ENCODE results near the gene USP47. TPM values are rescaled to one million over a fixed set of nuclear protein-coding genes. Genes with fewer than 3 reads are reported as not detected.

USP47 gene
- total and polyA plus RNA-seq, 9 of the 15 experiments (the other 6 are each of a cell fraction or from before 2014, with no cell fraction given), result 13.1 to 63.6 (median 34.7) TPM

DNA sequence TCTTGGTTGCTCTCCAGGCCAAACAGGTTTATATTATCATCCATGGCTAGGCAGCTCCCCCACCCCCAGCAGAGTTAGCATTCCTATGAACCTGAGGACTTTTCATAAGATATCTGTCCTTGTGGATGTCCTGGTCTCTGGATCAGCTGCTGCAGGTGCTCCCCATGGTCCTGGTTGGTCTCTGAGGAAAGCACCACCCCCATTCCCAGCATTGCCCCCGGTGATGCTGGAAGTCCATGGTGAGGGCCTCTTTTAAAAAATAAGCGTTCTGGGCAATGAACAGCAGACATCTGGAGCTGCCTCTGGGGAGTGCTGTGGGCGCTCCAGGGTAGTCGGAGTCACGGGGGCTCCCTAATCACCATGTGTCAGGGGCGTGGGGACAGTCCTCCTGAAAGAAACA lies 140.1 kb downstream of the USP47 start (continued):
- TF ChIP-seq RAD21 (CRISPR knock-in tag; conservative IDR thresholded peaks at IDR 0.05 in 1 of 2, IDR thresholded peaks at IDR 0.05 in 1 of 2), result no peak

DNA sequence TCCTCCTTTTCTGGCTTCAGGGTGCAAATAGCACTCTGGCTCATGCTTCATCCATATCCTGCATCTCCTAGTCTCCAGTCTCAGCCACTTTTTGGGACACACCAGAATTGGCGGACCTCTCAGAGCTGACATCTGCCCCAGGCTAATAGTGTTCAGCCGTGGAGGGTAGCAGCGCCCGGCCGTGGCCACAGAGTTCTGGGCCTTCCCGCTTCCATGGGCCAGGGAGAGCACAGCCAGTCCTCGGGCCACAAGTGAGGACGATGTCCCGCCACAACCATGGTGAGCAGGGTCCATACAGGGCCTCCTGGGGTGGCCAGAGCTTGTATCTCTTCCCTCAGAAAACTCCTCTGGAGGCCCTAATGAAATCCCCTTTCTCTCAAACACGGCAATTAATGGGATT lies 140.7 kb downstream of the USP47 start:
- intact Hi-C loops (cut with micrococcal nuclease) (no loop called here), in situ Hi-C loops (cut with MboI) (no loop called here)
- BruUV-seq (replicated peaks), result no TSS peak
- Histone ChIP-seq H4K20me1 (replicated peaks; ENCODE audit: control insufficient read depth, insufficient read depth, low read length) (no peaks in the 10 kb centered on the region), H3K27ac (ENCODE audit: extremely low read depth, low read depth, low read length) (no peak overlapping the region), H3K4me1 (replicated peaks in 1 of 2; ENCODE audit: control insufficient read depth in 2 of 2, insufficient read depth in 2 of 2, low read length in 2 of 2) (peaks cover 0 to 4% of the 10 kb centered on the region in 2 experiments; a peak in 3 of 5 replicates), H3K4me2 (ENCODE audit: insufficient read depth, low read length) (no peak overlapping the region), H3K9ac (ENCODE audit: insufficient read depth in 1 of 2, low read depth in 2 of 2, low read length in 2 of 2) (no peak overlapping the region), H3K27me3 (ENCODE audit: control insufficient read depth in 2 of 2, insufficient read depth in 2 of 2, low read length in 2 of 2) (peaks cover 3 to 50% of the 10 kb centered on the region in 2 experiments; a peak in 4 of 5 replicates), H3K9me1 (ENCODE audit: control insufficient read depth, insufficient read depth, low read length) (no peaks in the 10 kb centered on the region), H3K36me3 (ENCODE audit: control insufficient read depth, insufficient read depth, low read length) (no peaks in the 10 kb centered on the region), H2AFZ (ENCODE audit: low read depth, low read length) (no peak overlapping the region), H3K79me2 (ENCODE audit: control insufficient read depth, insufficient read depth, low read length) (no peaks in the 10 kb centered on the region), H3K4me3 (no peak overlapping the region), H3K9me3 (replicated peaks; ENCODE audit: control insufficient read depth, insufficient read depth, low read depth, low read length) (0 out of 2 replicates have a peak, but pooled peaks cover 1% of the 10 kb centered on the region)
- CTCF ChIA-PET (ENCODE audit: low intra/inter-chr PET ratio), result no interaction called here
- POLR2A ChIA-PET, result interaction anchor here (0.7 kb wide), 1 partner anchor 287 kb away, joined by 3 read pairs; no protein-coding TSS in a partner anchor
- ATAC-seq (no peak), DNase-seq (ENCODE audit: extremely low read depth in 1 of 4, low spot score in 3 of 4) (no peak), FAIRE-seq (no peak)
- TF ChIP-seq PTTG1 (tag; IDR thresholded peaks at IDR 0.05; ENCODE audit: low read depth) (no peak), SIN3B (IDR thresholded peaks at IDR 0.05; ENCODE audit: low read depth) (no peak), ZNF121 (CRISPR knock-in tag; conservative IDR thresholded peaks at IDR 0.05) (no peak), CHCHD3 (CRISPR knock-in tag; IDR thresholded peaks at IDR 0.05) (no peak), TAF1 (IDR thresholded peaks at IDR 0.05; ENCODE audit: control insufficient read depth, extremely low read depth, insufficient read depth, low read length, severe bottlenecking) (no peak)
- 9% methylated on average over 10 of the region's 10 CpGs for WGBS (ENCODE audit: insufficient coverage, low coverage, missing lambda C conversion rate)
